Astrocyte of the spinal cord (primary cell): ENCODE data around the gene NAA20.

Experiments used
- DNase-seq: peaks from one replicate; pipeline ENCODE4 v3.0.0; 2011; ENCODE audit warnings: low read depth, low spot score
- H3K4me3 ChIP-seq: 2 replicates; pipeline ENCODE4 v1.5.1; 2011; ENCODE audit warnings: low read depth, mild to moderate bottlenecking, low read length, moderate library complexity
- in situ Hi-C: cut with HindIII; loops from 2 replicates; pipeline ENCODE4 v1.10.0; 2017; ENCODE audit warnings: low sequenced_read_pairs
- TF ChIP-seq, protein P1 (sequence below): IDR thresholded peaks from 2 replicates; pipeline ENCODE4 v1.5.1; 2012; ENCODE audit warnings: low read depth, mild to moderate bottlenecking, low read length, inconsistent platforms

Gene NAA20

DNA sequence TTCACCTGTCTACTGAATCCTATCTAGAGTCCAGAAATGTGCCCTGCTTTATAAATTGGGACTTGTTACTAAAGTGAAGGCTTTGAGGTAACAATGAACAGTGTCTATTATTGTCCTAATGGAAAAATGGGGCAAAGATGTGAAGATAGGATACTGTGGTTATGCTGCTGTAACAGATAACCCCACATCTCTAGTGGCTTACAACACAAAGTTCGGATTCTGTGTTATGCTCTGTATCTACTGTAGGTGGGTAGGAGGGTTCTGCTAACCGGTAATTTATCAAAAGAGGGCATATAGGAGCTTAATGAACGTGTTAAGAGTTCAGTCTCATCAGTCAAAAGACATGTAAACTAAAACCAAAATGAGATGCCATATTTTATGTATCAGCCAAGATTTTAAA lies 6.2 kb downstream of the NAA20 start:
- DNase-seq = no peak
- in situ Hi-C loops = no loop called here
- TF ChIP-seq, protein P1, sequence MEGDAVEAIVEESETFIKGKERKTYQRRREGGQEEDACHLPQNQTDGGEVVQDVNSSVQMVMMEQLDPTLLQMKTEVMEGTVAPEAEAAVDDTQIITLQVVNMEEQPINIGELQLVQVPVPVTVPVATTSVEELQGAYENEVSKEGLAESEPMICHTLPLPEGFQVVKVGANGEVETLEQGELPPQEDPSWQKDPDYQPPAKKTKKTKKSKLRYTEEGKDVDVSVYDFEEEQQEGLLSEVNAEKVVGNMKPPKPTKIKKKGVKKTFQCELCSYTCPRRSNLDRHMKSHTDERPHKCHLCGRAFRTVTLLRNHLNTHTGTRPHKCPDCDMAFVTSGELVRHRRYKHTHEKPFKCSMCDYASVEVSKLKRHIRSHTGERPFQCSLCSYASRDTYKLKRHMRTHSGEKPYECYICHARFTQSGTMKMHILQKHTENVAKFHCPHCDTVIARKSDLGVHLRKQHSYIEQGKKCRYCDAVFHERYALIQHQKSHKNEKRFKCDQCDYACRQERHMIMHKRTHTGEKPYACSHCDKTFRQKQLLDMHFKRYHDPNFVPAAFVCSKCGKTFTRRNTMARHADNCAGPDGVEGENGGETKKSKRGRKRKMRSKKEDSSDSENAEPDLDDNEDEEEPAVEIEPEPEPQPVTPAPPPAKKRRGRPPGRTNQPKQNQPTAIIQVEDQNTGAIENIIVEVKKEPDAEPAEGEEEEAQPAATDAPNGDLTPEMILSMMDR = no peak

DNA sequence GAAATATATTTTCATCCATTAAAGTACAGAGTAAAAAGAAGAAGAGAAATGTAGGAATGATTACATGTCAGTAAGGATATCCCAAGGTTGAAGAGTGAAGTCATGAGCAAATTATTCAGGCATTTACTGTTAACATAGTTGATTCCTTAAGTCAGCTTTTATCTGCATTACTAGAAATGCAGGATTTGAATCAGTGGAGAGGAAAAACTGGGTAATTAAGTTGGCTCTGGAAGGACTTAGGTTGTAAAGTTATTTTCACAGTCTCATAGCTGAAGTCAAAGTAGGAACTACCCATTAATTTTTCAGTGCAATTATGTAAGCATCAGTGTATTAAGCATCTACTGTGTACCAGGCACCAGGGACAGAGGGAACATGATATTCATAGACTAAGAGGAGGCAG lies 7.8 kb downstream of the NAA20 start:
- H3K4me3 ChIP-seq = no peak overlapping the region
- peak; percentile 26 for DNase-seq
- in situ Hi-C loops = no loop called here
- TF ChIP-seq, protein P1 = no peak

More for the DNA sequence above, 6.2 kb downstream of the NAA20 start:
- H3K4me3 ChIP-seq = no peak overlapping the region

DNA sequence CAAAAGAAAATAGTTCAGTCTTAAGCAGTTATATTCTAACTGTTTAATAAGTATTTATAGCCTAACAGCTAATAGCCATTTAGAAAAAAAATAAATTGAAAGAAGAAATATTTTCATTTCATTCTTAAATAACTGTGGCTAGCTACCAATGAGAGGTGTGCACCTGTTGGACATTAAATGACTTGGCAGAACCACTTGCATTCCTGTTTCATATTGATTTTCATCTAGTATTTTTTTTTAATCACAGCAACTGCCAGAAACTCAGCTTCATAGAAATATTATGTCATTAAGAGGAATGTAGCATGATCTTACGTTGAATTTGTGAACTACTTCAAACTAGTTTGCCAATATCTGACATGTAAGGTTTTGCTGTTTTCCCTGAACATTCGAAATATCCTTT lies 10.1 kb downstream of the NAA20 start:
- DNase-seq = no peak
- in situ Hi-C loops = no loop called here
- TF ChIP-seq, protein P1 = no peak
- no peak overlapping the region for H3K4me3 ChIP-seq

DNA sequence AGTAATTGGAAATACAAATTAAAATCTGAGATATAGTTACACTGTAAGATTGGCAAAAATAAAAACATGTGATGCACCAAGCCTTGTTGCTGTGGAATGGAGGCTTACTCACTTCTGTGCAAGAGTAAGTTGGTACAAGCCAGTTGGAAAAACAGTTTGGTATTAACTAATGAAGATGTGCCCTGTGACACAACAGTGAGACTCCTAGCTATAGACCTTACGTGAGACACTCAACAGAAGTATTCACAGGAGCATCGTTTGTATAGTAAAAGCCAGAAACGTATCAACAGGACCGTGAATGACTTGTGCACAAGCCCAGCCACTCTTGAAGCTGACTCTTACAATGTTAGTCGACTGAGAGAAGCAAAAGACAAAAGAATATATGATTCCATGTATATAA lies 14.6 kb downstream of the NAA20 start:
- DNase-seq = no peak
- TF ChIP-seq, protein P1 = no peak
- in situ Hi-C loops = no loop called here
- no peak overlapping the region for H3K4me3 ChIP-seq

DNA sequence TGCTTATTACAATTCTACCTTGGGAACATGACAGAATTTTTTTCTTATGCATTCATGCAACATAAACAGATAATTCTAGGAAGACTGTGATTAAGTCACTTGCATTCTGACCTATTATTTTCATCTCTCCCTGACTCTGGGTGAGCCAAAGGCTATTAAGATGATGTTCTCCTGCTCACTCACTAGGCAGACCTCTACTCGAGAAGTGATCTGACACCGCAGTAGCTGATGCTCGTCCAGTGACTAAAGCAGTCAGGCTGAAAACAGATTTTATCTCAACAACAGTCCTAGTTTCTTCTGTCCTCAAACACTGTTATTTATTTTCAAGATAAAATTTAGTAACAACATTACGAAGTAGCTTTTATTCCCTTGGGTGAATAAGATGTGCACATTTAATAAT lies 17.3 kb downstream of the NAA20 start:
- no peak overlapping the region for H3K4me3 ChIP-seq
- in situ Hi-C loops = no loop called here
- DNase-seq = no peak
- TF ChIP-seq, protein P1 = no peak

DNA sequence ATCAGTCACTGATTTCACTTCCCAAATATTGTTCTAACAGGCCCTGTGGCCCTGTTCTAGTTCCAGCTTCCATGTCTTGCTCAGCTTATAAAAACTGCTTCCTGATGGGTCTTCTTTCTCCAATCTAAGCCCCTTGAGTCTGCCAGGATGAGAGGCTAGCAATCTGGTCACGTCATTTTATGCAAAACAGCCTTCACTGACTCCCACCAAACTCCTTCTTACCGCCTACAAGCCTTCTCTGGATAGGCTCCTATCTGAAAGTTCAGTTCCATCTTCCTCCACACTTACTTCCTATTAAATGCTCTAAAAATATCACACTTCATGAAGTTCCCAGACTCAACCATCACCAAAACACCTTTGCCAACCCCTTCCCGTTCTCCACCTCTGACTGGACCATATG lies 19.6 kb downstream of the NAA20 start:
- no peak overlapping the region for H3K4me3 ChIP-seq
- in situ Hi-C loops = no loop called here
- TF ChIP-seq, protein P1 = no peak
- no peak for DNase-seq

DNA sequence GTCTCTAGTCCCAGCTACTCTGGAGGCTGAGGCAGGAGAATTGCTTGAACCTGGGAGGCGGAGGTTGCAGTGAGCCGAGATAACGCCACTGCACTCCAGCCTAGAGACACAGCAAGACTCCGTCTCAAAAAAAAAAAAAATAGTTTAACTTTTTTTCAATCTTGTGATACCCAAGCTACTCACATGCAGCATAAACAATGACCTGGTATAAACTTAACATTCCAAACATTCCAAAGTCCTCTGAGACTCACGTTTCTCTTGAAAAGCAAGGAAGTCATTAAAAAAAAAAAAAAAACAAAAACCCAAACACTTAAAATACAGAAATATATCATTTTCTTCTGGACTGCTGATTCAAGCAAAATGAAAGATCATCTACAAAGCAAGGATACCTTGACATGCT lies 20.8 kb downstream of the NAA20 start:
- no peak overlapping the region for H3K4me3 ChIP-seq
- in situ Hi-C loops = no loop called here
- peak; percentile 35 for DNase-seq
- TF ChIP-seq, protein P1 = no peak
